ENCODE results near the gene DGKI. TPM values are rescaled to one million over a fixed set of nuclear protein-coding genes. Genes with fewer than 3 reads are reported as not detected.

Gene DGKI
- total and polyA plus RNA-seq, 4 donors: 1.1 to 11.3 (median 5.2) TPM

- Histone ChIP-seq H3K4me1 (ENCODE audit: control insufficient read depth in 1 of 2, insufficient read depth in 2 of 2, low read length in 2 of 2) (peaks cover 3% of the 10 kb centered on the region in 2 donors), H3K27me3 (ENCODE audit: control insufficient read depth in 1 of 2, insufficient read depth in 2 of 2, low read length in 1 of 2) (no peaks in the 10 kb centered on the region), H3K27ac (ENCODE audit: low read depth in 1 of 2, low read length in 2 of 2) (peak overlapping the region in 1 of 2 donors; percentile 73), H3K4me3 (ENCODE audit: low read length in 2 of 2) (no peak overlapping the region), H3K9me3 (ENCODE audit: control insufficient read depth, low read length) (no peaks in the 10 kb centered on the region), H3K36me3 (ENCODE audit: control insufficient read depth in 1 of 2, insufficient read depth in 2 of 2, low read length in 1 of 2) (peaks cover 4 to 6% of the 10 kb centered on the region in 2 donors)
- intact Hi-C loops (cut with DNase I): loop anchor here in 1 of 2 donors (5.0 kb wide), 1 partner anchor 219 kb away; no protein-coding TSS in a partner anchor
- ATAC-seq (ENCODE audit: low FRiP score) (no peak), DNase-seq (no peak)
- WGBS, 2 donors: 31% methylated on average over 3 of the region's 3 CpGs
Observed at GRCh38 chr7:137886281-137886680, 39.5 kb upstream of the DGKI start.

GRCh38 chr7:137885678-137886077, 38.9 kb upstream of the DGKI start:
- H3K36me3 ChIP-seq (ENCODE audit: control insufficient read depth in 1 of 2, insufficient read depth in 2 of 2, low read length in 1 of 2): peaks cover 4 to 6% of the 10 kb centered on the region in 2 donors
- peak overlapping the region in 1 of 2 donors; percentile 65 for H3K27ac ChIP-seq (ENCODE audit: low read depth in 1 of 2, low read length in 2 of 2)
- intact Hi-C loops (cut with DNase I): loop anchor here in 1 of 2 donors (5.0 kb wide), 1 partner anchor 218 kb away; no protein-coding TSS in a partner anchor
- peaks cover 0 to 3% of the 10 kb centered on the region in 2 donors for H3K4me1 ChIP-seq (ENCODE audit: control insufficient read depth in 1 of 2, insufficient read depth in 2 of 2, low read length in 2 of 2)
- H3K9me3 ChIP-seq (ENCODE audit: control insufficient read depth, low read length): no peaks in the 10 kb centered on the region
- DNase-seq (no peak), ATAC-seq (ENCODE audit: low FRiP score) (no peak)
- no peak overlapping the region for H3K4me3 ChIP-seq (ENCODE audit: low read length in 2 of 2)
- 67 to 71% methylated on average over 5 of the region's 5 CpGs for WGBS, 2 donors
- no peaks in the 10 kb centered on the region for H3K27me3 ChIP-seq (ENCODE audit: control insufficient read depth in 1 of 2, insufficient read depth in 2 of 2, low read length in 1 of 2)

GRCh38 chr7:137882806-137883205, 36.0 kb upstream of the DGKI start:
- Histone ChIP-seq H3K9me3 (ENCODE audit: control insufficient read depth, low read length) (no peaks in the 10 kb centered on the region), H3K27me3 (ENCODE audit: control insufficient read depth in 1 of 2, insufficient read depth in 2 of 2, low read length in 1 of 2) (no peaks in the 10 kb centered on the region), H3K4me1 (ENCODE audit: control insufficient read depth in 1 of 2, insufficient read depth in 2 of 2, low read length in 2 of 2) (peaks cover 3 to 10% of the 10 kb centered on the region in 2 donors), H3K27ac (ENCODE audit: low read depth in 1 of 2, low read length in 2 of 2) (no peak overlapping the region), H3K4me3 (ENCODE audit: low read length in 2 of 2) (no peak overlapping the region), H3K36me3 (ENCODE audit: control insufficient read depth in 1 of 2, insufficient read depth in 2 of 2, low read length in 1 of 2) (peaks cover 4 to 6% of the 10 kb centered on the region in 2 donors)
- ATAC-seq (ENCODE audit: low FRiP score) (no peak), DNase-seq (no peak)
- intact Hi-C loops (cut with DNase I): loop anchor here in 1 of 2 donors (1.0 kb wide), 1 partner anchor 37 kb away; the partner anchor contains the start of gene DGKI

GRCh38 chr7:137882261-137882668, 35.5 kb upstream of the DGKI start:
- Histone ChIP-seq H3K9me3 (ENCODE audit: control insufficient read depth, low read length) (no peaks in the 10 kb centered on the region), H3K4me3 (ENCODE audit: low read length in 2 of 2) (no peak overlapping the region), H3K36me3 (ENCODE audit: control insufficient read depth in 1 of 2, insufficient read depth in 2 of 2, low read length in 1 of 2) (peaks cover 4 to 6% of the 10 kb centered on the region in 2 donors), H3K4me1 (ENCODE audit: control insufficient read depth in 1 of 2, insufficient read depth in 2 of 2, low read length in 2 of 2) (peaks cover 3 to 11% of the 10 kb centered on the region in 2 donors), H3K27me3 (ENCODE audit: control insufficient read depth in 1 of 2, insufficient read depth in 2 of 2, low read length in 1 of 2) (no peaks in the 10 kb centered on the region), H3K27ac (ENCODE audit: low read depth in 1 of 2, low read length in 2 of 2) (peak overlapping the region in 1 of 2 donors; percentile 56)
- ATAC-seq (ENCODE audit: low FRiP score) (no peak), DNase-seq (peak in 1 of 2 donors; percentile 70)
- 40 to 55% methylated on average over 5 of the region's 5 CpGs for WGBS, 2 donors
- intact Hi-C loops (cut with DNase I): loop anchor here in 1 of 2 donors (1.0 kb wide), 1 partner anchor 36 kb away; the partner anchor contains the start of gene DGKI

- intact Hi-C loops (cut with DNase I): loop anchor here in 1 of 2 donors (1.0 kb wide), 1 partner anchor 35 kb away; the partner anchor contains the start of gene DGKI
- peak overlapping the region in 1 of 2 donors; percentile 10 for H3K27ac ChIP-seq (ENCODE audit: low read depth in 1 of 2, low read length in 2 of 2)
- H3K36me3 ChIP-seq (ENCODE audit: control insufficient read depth in 1 of 2, insufficient read depth in 2 of 2, low read length in 1 of 2): peaks cover 4 to 6% of the 10 kb centered on the region in 2 donors
- DNase-seq: no peak
- peaks cover 3 to 15% of the 10 kb centered on the region in 2 donors for H3K4me1 ChIP-seq (ENCODE audit: control insufficient read depth in 1 of 2, insufficient read depth in 2 of 2, low read length in 2 of 2)
- no peak overlapping the region for H3K4me3 ChIP-seq (ENCODE audit: low read length in 2 of 2)
- no peaks in the 10 kb centered on the region for H3K27me3 ChIP-seq (ENCODE audit: control insufficient read depth in 1 of 2, insufficient read depth in 2 of 2, low read length in 1 of 2)
- WGBS, 2 donors: 94% methylated on average over 8 of the region's 8 CpGs
- no peak for ATAC-seq (ENCODE audit: low FRiP score)
- no peaks in the 10 kb centered on the region for H3K9me3 ChIP-seq (ENCODE audit: control insufficient read depth, low read length)
Observed at GRCh38 chr7:137881607-137882260, 35.0 kb upstream of the DGKI start.

- Histone ChIP-seq H3K27me3 (ENCODE audit: control insufficient read depth in 1 of 2, insufficient read depth in 2 of 2, low read length in 1 of 2) (no peaks in the 10 kb centered on the region), H3K9me3 (ENCODE audit: control insufficient read depth, low read length) (no peaks in the 10 kb centered on the region), H3K36me3 (ENCODE audit: control insufficient read depth in 1 of 2, insufficient read depth in 2 of 2, low read length in 1 of 2) (peaks cover 4 to 8% of the 10 kb centered on the region in 2 donors), H3K27ac (ENCODE audit: low read depth in 1 of 2, low read length in 2 of 2) (peak overlapping the region; percentile 31 to 62), H3K4me1 (ENCODE audit: control insufficient read depth in 1 of 2, insufficient read depth in 2 of 2, low read length in 2 of 2) (peaks cover 1 to 17% of the 10 kb centered on the region in 2 donors), H3K4me3 (ENCODE audit: low read length in 2 of 2) (no peak overlapping the region)
- WGBS, 2 donors: 20 to 28% methylated on average over 5 of the region's 5 CpGs
- DNase-seq (no peak), ATAC-seq (ENCODE audit: low FRiP score) (peak; percentile 16)
- intact Hi-C loops (cut with DNase I): no loop called here
Observed at GRCh38 chr7:137880432-137880831, 33.7 kb upstream of the DGKI start.

- Histone ChIP-seq H3K9me3 (ENCODE audit: control insufficient read depth, low read length) (no peaks in the 10 kb centered on the region), H3K4me1 (ENCODE audit: control insufficient read depth in 1 of 2, insufficient read depth in 2 of 2, low read length in 2 of 2) (peaks cover 3 to 18% of the 10 kb centered on the region in 2 donors), H3K27ac (ENCODE audit: low read depth in 1 of 2, low read length in 2 of 2) (peak overlapping the region; percentile 62 to 82), H3K4me3 (ENCODE audit: low read length in 2 of 2) (no peak overlapping the region), H3K27me3 (ENCODE audit: control insufficient read depth in 1 of 2, insufficient read depth in 2 of 2, low read length in 1 of 2) (no peaks in the 10 kb centered on the region), H3K36me3 (ENCODE audit: control insufficient read depth in 1 of 2, insufficient read depth in 2 of 2, low read length in 1 of 2) (peaks cover 3 to 4% of the 10 kb centered on the region in 2 donors)
- ATAC-seq (ENCODE audit: low FRiP score): peak; percentile 61
- no peak for DNase-seq
- intact Hi-C loops (cut with DNase I): no loop called here
- WGBS, 2 donors: 56 to 62% methylated on average over 20 of the region's 20 CpGs
Observed at GRCh38 chr7:137879357-137880158, 32.8 kb upstream of the DGKI start.

GRCh38 chr7:137878333-137878961, 31.7 kb upstream of the DGKI start:
- peak; percentile 81 to 91 for DNase-seq
- Histone ChIP-seq H3K9me3 (ENCODE audit: control insufficient read depth, low read length) (no peaks in the 10 kb centered on the region), H3K36me3 (ENCODE audit: control insufficient read depth in 1 of 2, insufficient read depth in 2 of 2, low read length in 1 of 2) (peaks cover 0 to 4% of the 10 kb centered on the region in 2 donors), H3K27me3 (ENCODE audit: control insufficient read depth in 1 of 2, insufficient read depth in 2 of 2, low read length in 1 of 2) (no peaks in the 10 kb centered on the region), H3K27ac (ENCODE audit: low read depth in 1 of 2, low read length in 2 of 2) (peak overlapping the region in 1 of 2 donors; percentile 35), H3K4me1 (ENCODE audit: control insufficient read depth in 1 of 2, insufficient read depth in 2 of 2, low read length in 2 of 2) (peaks cover 6 to 20% of the 10 kb centered on the region in 2 donors), H3K4me3 (ENCODE audit: low read length in 2 of 2) (no peak overlapping the region)
- intact Hi-C loops (cut with DNase I): no loop called here
- WGBS, 2 donors: 22 to 27% methylated on average over 8 of the region's 8 CpGs
- ATAC-seq (ENCODE audit: low FRiP score): peak; percentile 80

Measured in aorta (tissue), 5 donors.